Fibroblast of skin of left biceps (primary cell): Measurements from ENCODE around the gene PRDX5.
A peak's percentile ranks its signal among the peaks of the same experiment; 100 is the strongest.

Source experiments
- DNase-seq, 2 experiments: peaks; one replicate each; pipeline ENCODE4 v3.0.0-alpha.2; 2013; ENCODE audit warnings: low read depth in 2 of 2

Gene PRDX5

GRCh38 chr11:64324692-64325469, 7.0 kb downstream of the PRDX5 start:
- DNase-seq, result no peak

- DNase-seq, result no peak
Measured at GRCh38 chr11:64327375-64327774, 9.5 kb downstream of the PRDX5 start.

GRCh38 chr11:64327993-64328392, 10.1 kb downstream of the PRDX5 start:
- no peak for DNase-seq

- no peak for DNase-seq
Measured at GRCh38 chr11:64330888-64331287, 13.0 kb downstream of the PRDX5 start.

- peak; percentile 33 to 36 for DNase-seq
Measured at GRCh38 chr11:64331569-64332371, 13.8 kb downstream of the PRDX5 start.

- DNase-seq, result no peak
Measured at GRCh38 chr11:64333556-64333955, 15.6 kb downstream of the PRDX5 start.

GRCh38 chr11:64334764-64335735, 17.1 kb downstream of the PRDX5 start:
- DNase-seq, result peak; percentile 77

GRCh38 chr11:64337538-64338249, 19.8 kb downstream of the PRDX5 start:
- DNase-seq, result no peak

- no peak for DNase-seq
Measured at GRCh38 chr11:64338716-64339115, 20.8 kb downstream of the PRDX5 start.

GRCh38 chr11:64339286-64339685, 21.4 kb downstream of the PRDX5 start:
- DNase-seq, result no peak

- DNase-seq, result no peak
Measured at GRCh38 chr11:64339754-64340408, 22.0 kb downstream of the PRDX5 start, which contains the start of gene CCDC88B. Gene CCDC88B, plus strand, starts transcription at chr11:64340204. Its CDS starts 63 bp downstream, at chr11:64340267.

GRCh38 chr11:64340671-64341335, 22.9 kb downstream of the PRDX5 start:
- DNase-seq, result no peak

GRCh38 chr11:64341429-64341828, 23.5 kb downstream of the PRDX5 start:
- DNase-seq, result no peak

- peak; percentile 63 to 64 for DNase-seq
Measured at GRCh38 chr11:64341851-64342791, 24.2 kb downstream of the PRDX5 start.

GRCh38 chr11:64342869-64343745, 25.2 kb downstream of the PRDX5 start:
- no peak for DNase-seq

GRCh38 chr11:64343767-64344559, 26.0 kb downstream of the PRDX5 start:
- DNase-seq, result no peak

- DNase-seq, result no peak
Measured at GRCh38 chr11:64344787-64345186, 26.9 kb downstream of the PRDX5 start.
